Measurements from ENCODE around the gene SP9.

GRCh38 chr2:174340400-174341292 lies 5.9 kb downstream of the SP9 start:
- TF ChIP-seq EZH2phosphoT487 (IDR thresholded peaks at IDR 0.05; ENCODE audit: borderline replicate concordance, low read depth, low read length), result no peak
- TF ChIP-seq, protein P1, sequence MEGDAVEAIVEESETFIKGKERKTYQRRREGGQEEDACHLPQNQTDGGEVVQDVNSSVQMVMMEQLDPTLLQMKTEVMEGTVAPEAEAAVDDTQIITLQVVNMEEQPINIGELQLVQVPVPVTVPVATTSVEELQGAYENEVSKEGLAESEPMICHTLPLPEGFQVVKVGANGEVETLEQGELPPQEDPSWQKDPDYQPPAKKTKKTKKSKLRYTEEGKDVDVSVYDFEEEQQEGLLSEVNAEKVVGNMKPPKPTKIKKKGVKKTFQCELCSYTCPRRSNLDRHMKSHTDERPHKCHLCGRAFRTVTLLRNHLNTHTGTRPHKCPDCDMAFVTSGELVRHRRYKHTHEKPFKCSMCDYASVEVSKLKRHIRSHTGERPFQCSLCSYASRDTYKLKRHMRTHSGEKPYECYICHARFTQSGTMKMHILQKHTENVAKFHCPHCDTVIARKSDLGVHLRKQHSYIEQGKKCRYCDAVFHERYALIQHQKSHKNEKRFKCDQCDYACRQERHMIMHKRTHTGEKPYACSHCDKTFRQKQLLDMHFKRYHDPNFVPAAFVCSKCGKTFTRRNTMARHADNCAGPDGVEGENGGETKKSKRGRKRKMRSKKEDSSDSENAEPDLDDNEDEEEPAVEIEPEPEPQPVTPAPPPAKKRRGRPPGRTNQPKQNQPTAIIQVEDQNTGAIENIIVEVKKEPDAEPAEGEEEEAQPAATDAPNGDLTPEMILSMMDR (conservative IDR thresholded peaks at IDR 0.05; ENCODE audit: low read length), result no peak

All from OCI-LY7 (cell line).